Spleen (tissue), 11 donors: ENCODE data around the gene GRM8. TPM values are rescaled to one million over a fixed set of nuclear protein-coding genes. Genes with fewer than 3 reads are reported as not detected.

ENCODE experiments used
- DNase-seq: peaks from one replicate; pipeline ENCODE4 v3.0.0-alpha.2; 2020
- H3K27ac ChIP-seq, 8 donors: fragments of 200-600 bp; sonication (generic) in 7 of 8; 1 replicate in 4 of 8; 2 replicates in 4 of 8; pipeline versions ENCODE4 v1.5.0 to v1.8.0; 2016 to 2021; ENCODE audit warnings: inconsistent platforms in 4 of 8, mild to moderate bottlenecking in 4 of 8, moderate library complexity in 1 of 8
- H3K27me3 ChIP-seq, 7 donors: fragments of 200-600 bp; sonication (generic) in 6 of 7; replicated peaks in 1 of 7; 1 replicate in 4 of 7; 2 replicates in 3 of 7; pipeline versions ENCODE4 v1.5.0 to v1.8.0; 2016 to 2021; ENCODE audit warnings: inconsistent platforms in 3 of 7, mild to moderate bottlenecking in 1 of 7
- H3K36me3 ChIP-seq, 6 donors: fragments of 200-600 bp; sonication (generic) in 5 of 6; 1 replicate in 4 of 6; 2 replicates in 2 of 6; pipeline versions ENCODE4 v1.5.0 to v1.8.0; 2016 to 2021; ENCODE audit warnings: inconsistent platforms in 2 of 6
- H3K4me1 ChIP-seq, 6 donors: fragments of 200-600 bp; sonication (generic) in 5 of 6; 1 replicate in 3 of 6; 2 replicates in 3 of 6; pipeline versions ENCODE4 v1.5.0 to v1.8.0; 2016 to 2021; ENCODE audit warnings: inconsistent platforms in 3 of 6
- H3K4me3 ChIP-seq, 8 donors: fragments of 200-600 bp; sonication (generic) in 7 of 8; 1 replicate in 4 of 8; 2 replicates in 4 of 8; pipeline versions ENCODE4 v1.5.0 to v1.8.0; 2016 to 2021; ENCODE audit warnings: inconsistent platforms in 4 of 8, mild to moderate bottlenecking in 4 of 8, moderate library complexity in 2 of 8
- H3K9me3 ChIP-seq, 8 donors: fragments of 200-600 bp; sonication (generic) in 7 of 8; 1 replicate in 4 of 8; 2 replicates in 4 of 8; pipeline versions ENCODE4 v1.5.0 to v1.8.0; 2016 to 2021; ENCODE audit warnings: inconsistent platforms in 4 of 8
- POLR2A ChIP-seq, 3 donors: fragments of 450-650 bp; IDR thresholded peaks; one replicate each; pipeline ENCODE4 v1.5.1; 2017; ENCODE audit warnings: antibody characterized with exemption in 3 of 3, mild to moderate bottlenecking in 1 of 3
- POLR2AphosphoS5 ChIP-seq, 3 donors: sonication (generic); formaldehyde crosslinking; IDR thresholded peaks; one replicate each; pipeline ENCODE4 v1.5.1; 2017; ENCODE audit warnings: antibody characterized with exemption in 3 of 3
- WGBS, 5 donors: extraction: QIAGEN DNeasy Blood & Tissue Kit in 3 of 5; methylation state at CpG; one replicate each; pipeline versions ENCODE4 v1.1.5 to v1.1.7; 2013 to 2018; 5-methylcytosine and 5-hydroxymethylcytosine counted together
- intact Hi-C: fragments of 100-400 bp; cut with DNase I; formaldehyde crosslinking; loops from one replicate; pipeline ENCODE4 v1.15.0; 2023; ENCODE audit warnings: low total_unique reads
- polyA plus RNA-seq, 3 donors: library from polyadenylated mRNA; stranded (reverse); fragments of 200-250 nt; gene quantifications; one replicate each; pipeline ENCODE4 v1.2.1, GENCODE V29; 2013
- total RNA-seq, 7 donors: library from RNA; depleted of rRNA in 3 of 7; stranded (reverse); fragments of >200 nt in 3 of 7; fragmentation: NEBNext Ultra II Directional in 4 of 7; extraction: Animal tissue kit (Norgen Biotek cat#: 25700) in 4 of 7; gene quantifications; one replicate each; pipeline versions ENCODE4 v1.1.0 to v1.2.1, GENCODE V29; 2016 to 2021
- TF ChIP-seq, protein P1 (sequence below), 11 experiments: fragments of 200-600 bp in 7 of 11; fragments of 450-650 bp in 4 of 11; sonication (generic) in 4 of 11; IDR thresholded peaks in 8 of 11; conservative IDR thresholded peaks in 3 of 11; 1 replicate in 7 of 11; 2 replicates in 4 of 11; pipeline versions ENCODE4 v1.4.0 to v1.8.0; 2016 to 2021; ENCODE audit warnings: antibody characterized with exemption in 11 of 11, inconsistent platforms in 4 of 11, mild to moderate bottlenecking in 1 of 11
- donor health status: healthy with polysubstance abuse.
- donor health status: DM: no; HTN: no; CAD: no; lungs with moderate emphysema.
- donor health status: DM: no; HTN: no; CAD: no.
- donor health status: Bipolar disorder and iron deficiency.
- donor health status: healthy.
- donor health status: DM: no; HTN: no; CAD: no.
- donor health status: DM: yes; HTN: yes; CAD: no.

Gene GRM8
- total and polyA plus RNA-seq, 10 donors = 0.30 to 0.60 TPM; not detected in 8

DNA sequence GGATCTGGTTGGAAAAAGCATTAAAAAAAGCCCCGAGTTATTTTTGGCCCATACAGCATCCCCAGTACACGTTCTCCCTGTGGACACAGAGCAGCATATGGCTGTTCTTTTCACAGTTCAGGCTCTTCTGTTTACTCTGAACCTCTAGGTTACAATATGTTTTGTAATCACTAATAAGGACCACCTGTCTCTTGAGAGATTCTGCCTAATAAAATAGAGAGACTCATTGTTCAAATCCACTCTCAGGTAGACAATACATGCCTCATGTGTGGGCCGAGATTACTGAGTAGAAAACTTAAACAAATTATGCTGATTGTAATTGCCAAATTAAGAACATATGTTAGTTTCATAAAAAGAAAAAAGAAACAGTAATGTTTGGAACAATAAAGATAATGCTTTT lies 647.7 kb downstream of the GRM8 start:
- intact Hi-C loops = no loop called here
- no peaks in the 10 kb centered on the region for H3K9me3 ChIP-seq
- no peaks in the 10 kb centered on the region for H3K36me3 ChIP-seq
- TF ChIP-seq POLR2A (IDR thresholded peaks at IDR 0.05) = no peak
- TF ChIP-seq POLR2AphosphoS5 (IDR thresholded peaks at IDR 0.05) = no peak
- TF ChIP-seq, protein P1, sequence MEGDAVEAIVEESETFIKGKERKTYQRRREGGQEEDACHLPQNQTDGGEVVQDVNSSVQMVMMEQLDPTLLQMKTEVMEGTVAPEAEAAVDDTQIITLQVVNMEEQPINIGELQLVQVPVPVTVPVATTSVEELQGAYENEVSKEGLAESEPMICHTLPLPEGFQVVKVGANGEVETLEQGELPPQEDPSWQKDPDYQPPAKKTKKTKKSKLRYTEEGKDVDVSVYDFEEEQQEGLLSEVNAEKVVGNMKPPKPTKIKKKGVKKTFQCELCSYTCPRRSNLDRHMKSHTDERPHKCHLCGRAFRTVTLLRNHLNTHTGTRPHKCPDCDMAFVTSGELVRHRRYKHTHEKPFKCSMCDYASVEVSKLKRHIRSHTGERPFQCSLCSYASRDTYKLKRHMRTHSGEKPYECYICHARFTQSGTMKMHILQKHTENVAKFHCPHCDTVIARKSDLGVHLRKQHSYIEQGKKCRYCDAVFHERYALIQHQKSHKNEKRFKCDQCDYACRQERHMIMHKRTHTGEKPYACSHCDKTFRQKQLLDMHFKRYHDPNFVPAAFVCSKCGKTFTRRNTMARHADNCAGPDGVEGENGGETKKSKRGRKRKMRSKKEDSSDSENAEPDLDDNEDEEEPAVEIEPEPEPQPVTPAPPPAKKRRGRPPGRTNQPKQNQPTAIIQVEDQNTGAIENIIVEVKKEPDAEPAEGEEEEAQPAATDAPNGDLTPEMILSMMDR (IDR thresholded peaks at IDR 0.05 in 8 of 11, conservative IDR thresholded peaks at IDR 0.05 in 3 of 11) = no peak
- H3K27me3 ChIP-seq = no peaks in the 10 kb centered on the region
- H3K4me3 ChIP-seq = no peak overlapping the region
- 47 to 79% (median 59%) methylated on average over 3 of the region's 3 CpGs for WGBS, 5 donors
- H3K4me1 ChIP-seq = no peaks in the 10 kb centered on the region
- no peak for DNase-seq
- no peak overlapping the region for H3K27ac ChIP-seq

DNA sequence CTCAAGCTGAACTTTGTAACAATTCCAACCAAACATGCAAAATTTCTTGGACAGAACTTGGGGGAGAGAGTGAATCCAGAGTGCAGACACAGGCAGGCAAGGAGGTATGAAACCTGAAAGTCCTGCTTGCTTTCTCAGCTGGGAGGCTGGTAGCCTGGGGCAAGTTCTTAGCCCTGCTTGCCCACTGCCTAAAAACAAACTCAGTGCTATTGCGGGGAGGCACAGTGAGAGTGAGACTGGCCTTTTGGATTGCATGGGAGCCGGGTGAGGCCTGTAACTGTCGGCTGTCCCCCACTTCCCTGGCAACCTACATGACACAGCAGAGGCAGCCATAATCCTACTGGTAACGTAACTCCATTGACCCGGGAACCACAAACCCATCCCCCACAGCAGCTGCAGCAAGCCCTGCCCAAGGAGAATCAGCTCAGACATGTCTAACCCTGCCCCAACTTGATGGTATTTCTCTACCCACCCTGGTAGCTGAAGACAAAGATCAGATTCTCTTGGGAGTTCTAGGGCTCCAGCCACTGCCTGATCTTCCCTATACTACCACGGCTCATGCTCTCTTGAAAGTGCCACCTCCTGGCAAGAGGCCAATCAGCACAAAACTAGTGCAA lies 663.6 kb downstream of the GRM8 start:
- Histone ChIP-seq H3K9me3 (peaks cover 0 to 33% (median 16%) of the 10 kb centered on the region in 8 donors), H3K36me3 (no peaks in the 10 kb centered on the region), H3K4me3 (no peak overlapping the region), H3K27me3 (no peaks in the 10 kb centered on the region), H3K27ac (no peak overlapping the region), H3K4me1 (no peaks in the 10 kb centered on the region)
- DNase-seq = no peak
- TF ChIP-seq, protein P1 (IDR thresholded peaks at IDR 0.05 in 8 of 11, conservative IDR thresholded peaks at IDR 0.05 in 3 of 11) = no peak
- TF ChIP-seq POLR2AphosphoS5 (IDR thresholded peaks at IDR 0.05) (no peak), POLR2A (IDR thresholded peaks at IDR 0.05) (no peak)
- WGBS, 5 donors = 78 to 93% (median 89%) methylated on average over 4 to 6 of the region's 6 CpGs
- intact Hi-C loops = no loop called here

DNA sequence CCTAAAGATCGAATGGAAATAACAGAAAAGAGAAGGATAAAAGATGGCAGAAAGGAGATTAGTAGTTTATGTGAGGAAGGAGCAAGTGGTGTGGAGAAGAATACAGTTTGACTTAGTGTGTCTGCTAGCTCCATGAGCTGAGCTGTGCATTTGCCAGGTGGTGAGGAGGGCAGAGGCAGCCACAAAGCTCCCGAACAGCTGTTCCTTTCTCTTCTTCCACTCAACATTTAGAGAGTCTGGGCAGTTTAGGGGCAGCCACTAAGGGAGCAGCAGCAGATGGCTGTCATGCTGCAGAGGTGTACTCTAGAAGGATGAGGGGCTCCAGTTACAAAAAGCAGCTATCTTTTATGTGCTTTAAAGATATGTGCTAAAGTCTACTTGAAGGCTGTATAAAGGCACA lies 674.4 kb downstream of the GRM8 start:
- H3K4me3 ChIP-seq = no peak overlapping the region
- DNase-seq = no peak
- no peaks in the 10 kb centered on the region for H3K27me3 ChIP-seq
- no peaks in the 10 kb centered on the region for H3K9me3 ChIP-seq
- no peaks in the 10 kb centered on the region for H3K4me1 ChIP-seq
- no peaks in the 10 kb centered on the region for H3K36me3 ChIP-seq
- no peak overlapping the region for H3K27ac ChIP-seq
- WGBS, 5 donors = 45 to 70% (median 61%) methylated on average over 2 of the region's 2 CpGs
- TF ChIP-seq POLR2A (IDR thresholded peaks at IDR 0.05) (no peak), POLR2AphosphoS5 (IDR thresholded peaks at IDR 0.05) (no peak)
- TF ChIP-seq, protein P1 (IDR thresholded peaks at IDR 0.05 in 8 of 11, conservative IDR thresholded peaks at IDR 0.05 in 3 of 11) = no peak
- intact Hi-C loops = no loop called here

DNA sequence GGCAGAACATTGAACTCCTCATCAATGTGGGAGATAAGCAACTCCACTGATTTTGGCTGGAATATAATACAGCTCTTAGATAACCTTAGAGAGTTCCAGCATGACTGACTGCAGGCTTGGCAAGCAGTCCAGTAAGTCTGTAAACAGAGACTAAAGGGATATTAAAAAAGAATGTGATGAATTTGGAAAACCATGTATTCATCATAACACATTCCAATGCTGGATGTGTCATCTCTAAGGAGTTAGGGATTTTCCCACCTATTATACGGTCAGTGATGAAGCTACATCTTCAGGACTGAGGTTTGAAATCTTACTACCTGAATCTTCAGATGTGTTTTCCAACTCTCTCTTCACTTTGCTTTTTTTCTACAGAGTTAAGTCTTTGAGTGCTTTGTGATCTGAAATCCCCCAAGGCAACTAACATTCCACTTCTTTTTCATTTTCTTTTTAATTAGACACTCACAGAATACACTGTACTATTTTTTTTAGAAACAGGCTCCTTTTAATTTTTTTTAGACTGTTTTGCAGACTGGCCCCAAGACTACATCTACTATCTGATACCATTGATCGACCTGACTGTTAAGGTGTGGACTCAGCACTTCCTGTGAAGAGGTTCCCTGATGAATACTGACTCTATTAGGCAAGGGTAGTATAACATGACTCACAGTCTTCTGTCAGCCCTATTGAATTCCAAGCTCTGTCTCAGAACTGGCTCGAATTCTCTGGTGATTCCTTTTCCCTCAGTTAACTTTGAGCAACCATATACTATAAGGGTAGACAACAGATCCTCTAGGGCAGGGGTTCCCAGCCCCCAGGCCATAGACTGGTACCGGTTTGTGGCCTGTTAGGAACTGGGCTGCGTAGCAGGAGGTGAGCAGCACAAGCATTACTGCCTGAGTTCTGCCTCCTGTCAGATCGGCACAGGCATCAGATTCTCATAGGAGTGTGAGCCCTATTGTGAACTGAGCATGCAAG lies 678.2 kb downstream of the GRM8 start:
- Histone ChIP-seq H3K4me1 (no peaks in the 10 kb centered on the region), H3K36me3 (no peaks in the 10 kb centered on the region), H3K4me3 (no peak overlapping the region), H3K27ac (no peak overlapping the region), H3K9me3 (no peaks in the 10 kb centered on the region), H3K27me3 (no peaks in the 10 kb centered on the region)
- intact Hi-C loops = no loop called here
- DNase-seq = no peak
- 58 to 78% (median 70%) methylated on average over 4 to 6 of the region's 6 CpGs for whole genome bisulfite sequencing, 5 donors
- TF ChIP-seq, protein P1 (IDR thresholded peaks at IDR 0.05 in 8 of 11, conservative IDR thresholded peaks at IDR 0.05 in 3 of 11) = no peak
- TF ChIP-seq POLR2AphosphoS5 (IDR thresholded peaks at IDR 0.05) = no peak
- TF ChIP-seq POLR2A (IDR thresholded peaks at IDR 0.05) = no peak
